ENCODE measurements around the gene TDRD10. TPM values are rescaled to one million over a fixed set of nuclear protein-coding genes. Genes with fewer than 3 reads are reported as not detected.

Gene TDRD10
- total RNA-seq, 1 donor = not detected

DNA sequence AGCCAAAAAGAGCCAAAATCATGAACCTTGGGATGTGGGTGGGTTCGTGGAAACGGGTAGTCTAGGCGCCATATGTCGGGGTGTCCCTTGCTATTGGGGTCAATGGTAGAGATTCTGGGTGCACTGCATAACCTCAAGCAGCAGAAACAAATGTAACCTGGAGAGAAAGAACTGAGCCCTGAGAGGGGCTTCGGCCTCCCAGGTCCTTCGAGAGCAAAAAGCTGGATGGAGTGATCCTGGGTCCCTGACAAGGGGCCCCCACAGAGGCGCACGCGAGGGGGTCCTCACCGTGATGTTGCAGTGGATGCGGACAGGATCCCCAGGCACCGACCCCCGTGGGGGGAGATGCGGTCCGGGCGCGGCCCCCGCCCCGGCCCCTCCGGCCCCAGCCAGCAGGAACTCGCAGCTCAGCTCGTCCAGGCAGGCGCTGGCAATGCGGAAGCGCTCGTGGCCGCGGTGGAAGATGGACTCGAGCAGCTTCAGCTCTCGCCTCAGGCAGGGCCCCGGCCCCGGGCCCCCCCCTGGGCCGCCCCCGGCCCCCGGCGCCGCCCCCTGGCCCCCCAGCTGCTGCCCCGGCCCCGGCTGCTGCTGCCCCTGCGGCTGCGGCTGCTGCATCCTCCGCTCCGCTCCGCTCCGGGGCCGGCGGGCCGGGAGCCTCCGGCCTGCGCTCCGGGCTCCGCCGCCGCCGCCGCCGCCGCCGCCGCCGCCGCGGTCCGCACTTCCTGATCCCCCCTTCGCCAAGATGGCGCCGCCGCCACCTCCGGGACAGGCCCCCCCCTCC, 56.1 kb downstream of the TDRD10 start, which contains the start of gene UBE2Q1:
TSS of gene UBE2Q1 (minus strand) at position 724 of the 781 bp plus-strand sequence. CDS start at position 615, 109 bp downstream.
- H3K4me3 ChIP-seq (ENCODE audit: low read depth, low read length) = peak within 1 kb of the TSS; percentile 74
- TF ChIP-seq, protein P1, sequence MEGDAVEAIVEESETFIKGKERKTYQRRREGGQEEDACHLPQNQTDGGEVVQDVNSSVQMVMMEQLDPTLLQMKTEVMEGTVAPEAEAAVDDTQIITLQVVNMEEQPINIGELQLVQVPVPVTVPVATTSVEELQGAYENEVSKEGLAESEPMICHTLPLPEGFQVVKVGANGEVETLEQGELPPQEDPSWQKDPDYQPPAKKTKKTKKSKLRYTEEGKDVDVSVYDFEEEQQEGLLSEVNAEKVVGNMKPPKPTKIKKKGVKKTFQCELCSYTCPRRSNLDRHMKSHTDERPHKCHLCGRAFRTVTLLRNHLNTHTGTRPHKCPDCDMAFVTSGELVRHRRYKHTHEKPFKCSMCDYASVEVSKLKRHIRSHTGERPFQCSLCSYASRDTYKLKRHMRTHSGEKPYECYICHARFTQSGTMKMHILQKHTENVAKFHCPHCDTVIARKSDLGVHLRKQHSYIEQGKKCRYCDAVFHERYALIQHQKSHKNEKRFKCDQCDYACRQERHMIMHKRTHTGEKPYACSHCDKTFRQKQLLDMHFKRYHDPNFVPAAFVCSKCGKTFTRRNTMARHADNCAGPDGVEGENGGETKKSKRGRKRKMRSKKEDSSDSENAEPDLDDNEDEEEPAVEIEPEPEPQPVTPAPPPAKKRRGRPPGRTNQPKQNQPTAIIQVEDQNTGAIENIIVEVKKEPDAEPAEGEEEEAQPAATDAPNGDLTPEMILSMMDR (IDR thresholded peaks at IDR 0.05; ENCODE audit: insufficient read depth, low read depth, low read length) = no peak
- peak; percentile 39 for DNase-seq (ENCODE audit: low read depth)

DNA sequence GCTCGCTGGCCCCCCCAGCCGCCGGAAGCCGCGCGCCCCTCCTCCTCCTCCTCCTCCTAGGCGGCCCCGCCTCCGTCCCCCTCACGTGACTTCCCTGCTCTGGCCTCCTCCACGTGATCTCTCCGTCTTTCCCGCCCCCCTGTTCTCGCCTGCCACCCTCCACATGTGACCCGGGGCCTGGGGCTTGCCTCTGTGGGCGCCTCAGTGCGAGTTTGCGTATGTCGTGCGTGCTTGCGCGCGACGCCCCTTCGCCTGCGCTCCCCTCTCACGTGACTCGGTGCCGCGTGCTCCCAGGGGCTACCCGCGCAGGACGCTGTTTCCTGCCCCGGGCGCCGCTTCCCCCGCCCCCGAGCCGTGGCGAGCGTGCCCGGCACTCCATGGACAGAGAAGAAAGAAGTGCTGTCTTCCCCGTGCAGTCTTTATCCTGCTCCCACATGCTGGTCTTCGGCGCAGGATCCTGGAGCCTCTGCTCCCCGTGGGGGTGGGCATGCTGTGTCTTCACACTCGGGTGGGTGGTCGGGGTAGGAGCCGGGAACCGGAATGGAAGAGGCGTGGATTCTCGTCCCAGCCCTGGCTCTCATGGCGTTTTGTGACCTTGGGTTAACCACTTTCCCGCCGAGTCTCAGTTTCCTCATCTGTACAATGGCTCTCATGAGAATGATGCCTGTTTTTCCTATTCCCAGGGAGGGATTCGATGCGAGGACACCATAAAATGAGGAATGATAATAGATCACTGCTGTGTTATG, 56.9 kb downstream of the TDRD10 start:
- TF ChIP-seq, protein P1 (IDR thresholded peaks at IDR 0.05; ENCODE audit: insufficient read depth, low read depth, low read length) = no peak
- DNase-seq (ENCODE audit: low read depth) = peak; percentile 100
- peak overlapping the region; percentile 74 for H3K4me3 ChIP-seq (ENCODE audit: low read depth, low read length)

DNA sequence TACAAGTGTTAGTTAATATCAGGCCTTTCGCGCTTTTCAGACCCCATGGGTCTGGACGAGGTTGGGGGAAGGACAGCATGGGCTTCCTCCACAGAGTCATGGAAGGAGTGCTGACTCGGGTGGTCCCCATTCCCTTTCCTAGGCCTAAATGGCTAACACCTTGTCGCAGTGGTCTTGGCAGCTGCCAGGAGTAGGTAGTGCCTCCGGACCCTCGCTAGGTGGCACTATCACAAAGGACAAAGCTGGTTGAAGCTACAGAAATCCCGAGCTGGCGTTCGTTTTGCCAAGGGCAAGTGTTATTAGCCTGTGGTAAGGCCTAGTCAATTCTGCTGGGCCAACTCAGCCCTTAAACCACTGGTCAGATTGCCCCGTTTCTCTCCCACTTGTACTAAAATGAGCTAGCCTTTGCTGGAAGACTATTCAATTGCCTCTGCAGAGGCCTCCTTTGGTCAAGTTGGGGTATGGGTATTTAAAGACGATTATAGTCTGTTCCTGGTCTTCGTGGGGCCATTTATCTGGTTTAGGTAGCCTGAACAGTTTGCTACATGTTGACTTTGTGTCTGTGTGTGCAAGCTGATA, 57.5 kb downstream of the TDRD10 start:
- peak; percentile 94 for DNase-seq (ENCODE audit: low read depth)
- TF ChIP-seq, protein P1 (IDR thresholded peaks at IDR 0.05; ENCODE audit: insufficient read depth, low read depth, low read length) = peak; percentile 94
- peak overlapping the region; percentile 74 for H3K4me3 ChIP-seq (ENCODE audit: low read depth, low read length)

DNA sequence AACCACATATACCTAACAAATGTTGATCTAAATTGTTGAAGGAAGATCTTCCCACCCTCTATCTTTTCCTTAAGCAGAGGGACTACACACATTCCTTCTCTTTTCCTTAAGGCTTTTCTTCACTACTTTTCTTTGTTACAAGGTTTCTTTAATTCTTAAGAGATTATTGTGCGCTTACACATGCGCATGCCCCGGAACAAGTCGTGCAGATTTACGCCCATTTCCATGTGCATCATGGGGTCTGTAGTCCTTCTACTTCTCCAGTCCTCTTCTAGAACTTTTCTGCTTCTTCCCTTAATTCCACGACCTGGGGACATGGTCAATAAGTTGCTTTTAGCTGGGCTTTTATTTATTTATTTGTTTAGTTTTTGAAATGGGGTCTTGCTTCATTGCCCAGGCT, 63.9 kb downstream of the TDRD10 start:
- TF ChIP-seq, protein P1 (IDR thresholded peaks at IDR 0.05; ENCODE audit: insufficient read depth, low read depth, low read length) = no peak
- no peak overlapping the region for H3K4me3 ChIP-seq (ENCODE audit: low read depth, low read length)
- no peak for DNase-seq (ENCODE audit: low read depth)

DNA sequence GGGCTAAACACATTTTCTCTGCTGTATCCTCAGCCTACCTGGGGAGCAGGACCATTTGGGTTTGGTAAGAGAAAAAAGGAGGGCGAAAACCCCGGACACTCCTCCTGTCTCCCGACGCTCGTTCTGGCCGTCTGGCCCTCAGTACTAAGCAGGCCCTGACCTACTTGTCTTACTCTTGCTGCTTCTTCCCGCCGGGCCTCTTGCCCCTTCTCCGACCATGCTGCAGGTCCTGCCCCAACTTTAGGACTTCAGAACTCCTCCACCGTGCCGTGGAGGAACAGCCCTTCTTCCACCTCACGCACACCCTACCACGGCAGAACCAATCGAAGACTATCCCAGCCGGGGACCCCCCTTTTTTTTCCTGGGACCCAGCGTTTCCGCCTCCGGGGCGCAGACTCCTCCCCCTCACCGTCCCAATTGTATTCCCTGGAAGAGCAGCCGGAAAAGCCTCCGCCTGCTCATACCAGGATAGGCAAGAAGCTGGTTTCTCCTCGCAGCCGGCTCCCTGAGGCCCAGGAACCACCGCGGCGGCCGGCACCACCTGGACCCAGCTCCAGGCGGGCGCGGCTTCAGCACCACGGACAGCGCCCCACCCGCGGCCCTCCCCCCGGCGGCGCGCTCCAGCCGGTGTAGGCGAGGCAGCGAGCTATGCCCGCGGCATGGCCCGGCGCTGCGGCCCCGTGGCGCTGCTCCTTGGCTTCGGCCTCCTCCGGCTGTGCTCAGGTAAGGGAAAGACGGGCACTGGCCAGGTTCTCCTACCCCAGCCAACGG, 65.6 kb downstream of the TDRD10 start, which contains the start of gene CHRNB2:
TSS of gene CHRNB2 (plus strand) at position 393 of the 771 bp plus-strand sequence. CDS start at position 660, 267 bp downstream.
- TF ChIP-seq, protein P1 (IDR thresholded peaks at IDR 0.05; ENCODE audit: insufficient read depth, low read depth, low read length) = no peak
- DNase-seq (ENCODE audit: low read depth) = peak; percentile 46
- peak within 1 kb of the TSS; percentile 5 for H3K4me3 ChIP-seq (ENCODE audit: low read depth, low read length)
